Upper lobe of right lung (tissue), 1 donor: Measurements from ENCODE around the gene ZNF92. TPM values are rescaled to one million over a fixed set of nuclear protein-coding genes. Genes with fewer than 3 reads are reported as not detected.
"Not testable (repeated sequence)": the region's sequence is repeated elsewhere in the genome, so short reads cannot be mapped to it uniquely, and the experiment has no call there.

Experiments
- ATAC-seq: fragments of 200-7000 bp; cut with Tn5 transposase; one replicate; pipeline ENCODE4 v1.9.1; 2020; ENCODE audit warnings: mild to moderate bottlenecking, moderate library complexity
- DNase-seq: peaks from one replicate; pipeline ENCODE4 v3.0.0-alpha.2; 2020
- H3K27ac ChIP-seq: fragments of 200-600 bp; one replicate; pipeline ENCODE4 v1.8.0; 2022
- H3K27me3 ChIP-seq: fragments of 200-600 bp; one replicate; pipeline ENCODE4 v1.8.0; 2022; ENCODE audit warnings: mild to moderate bottlenecking
- H3K36me3 ChIP-seq: fragments of 200-600 bp; one replicate; pipeline ENCODE4 v1.8.0; 2022
- H3K4me1 ChIP-seq: fragments of 200-600 bp; one replicate; pipeline ENCODE4 v1.8.0; 2022
- H3K4me3 ChIP-seq: fragments of 200-600 bp; one replicate; pipeline ENCODE4 v1.8.0; 2022; ENCODE audit warnings: mild to moderate bottlenecking
- H3K9me3 ChIP-seq: fragments of 200-600 bp; one replicate; pipeline ENCODE4 v1.8.0; 2022
- CTCF ChIP-seq: fragments of 200-600 bp; IDR thresholded peaks from one replicate; pipeline ENCODE4 v1.8.0; 2022; ENCODE audit warnings: antibody characterized with exemption
- intact Hi-C: fragments of 100-400 bp; cut with DNase I; formaldehyde crosslinking; loops from one replicate; pipeline ENCODE4 v1.11.0; 2022
- total RNA-seq: library from RNA; stranded (reverse); fragmentation: NEBNext Ultra II Directional; extraction: Animal tissue kit (Norgen Biotek cat#: 25700); gene quantifications from one replicate; pipeline ENCODE4 v1.2.1, GENCODE V29; 2021
- donor health status: DM: no; HTN: yes; CAD: no; lungs with severe emphysema.

ZNF92 gene
- total RNA-seq, 1 donor from 2014 or later, result 7.6 TPM

- H3K9me3 ChIP-seq, result no peaks in the 10 kb centered on the region
- intact Hi-C loops, result no loop called here
- no peak for DNase-seq
- no peak for ATAC-seq
- H3K4me3 ChIP-seq, result no peak overlapping the region
- H3K4me1 ChIP-seq, result no peaks in the 10 kb centered on the region
- H3K27me3 ChIP-seq, result no peaks in the 10 kb centered on the region
- TF ChIP-seq CTCF, result no peak
- H3K27ac ChIP-seq, result no peak overlapping the region
- no peaks in the 10 kb centered on the region for H3K36me3 ChIP-seq
Measured at GRCh38 chr7:65444899-65445823, 71.5 kb downstream of the ZNF92 start.

GRCh38 chr7:65447041-65447440 is 73.4 kb downstream of the ZNF92 start:
- H3K27me3 ChIP-seq, H3K9me3 ChIP-seq, H3K4me1 ChIP-seq, H3K27ac ChIP-seq, intact Hi-C loops, H3K4me3 ChIP-seq, DNase-seq, ATAC-seq, H3K36me3 ChIP-seq: not testable (repeated sequence)

- no peaks in the 10 kb centered on the region for H3K4me1 ChIP-seq
- no peak overlapping the region for H3K27ac ChIP-seq
- H3K27me3 ChIP-seq, result no peaks in the 10 kb centered on the region
- TF ChIP-seq CTCF, result no peak
- H3K4me3 ChIP-seq, result no peak overlapping the region
- intact Hi-C loops, result no loop called here
- no peaks in the 10 kb centered on the region for H3K9me3 ChIP-seq
- peak; percentile 30 for ATAC-seq
- no peak for DNase-seq
- H3K36me3 ChIP-seq, result no peaks in the 10 kb centered on the region
Measured at GRCh38 chr7:65448816-65449504, 75.3 kb downstream of the ZNF92 start.

DNA sequence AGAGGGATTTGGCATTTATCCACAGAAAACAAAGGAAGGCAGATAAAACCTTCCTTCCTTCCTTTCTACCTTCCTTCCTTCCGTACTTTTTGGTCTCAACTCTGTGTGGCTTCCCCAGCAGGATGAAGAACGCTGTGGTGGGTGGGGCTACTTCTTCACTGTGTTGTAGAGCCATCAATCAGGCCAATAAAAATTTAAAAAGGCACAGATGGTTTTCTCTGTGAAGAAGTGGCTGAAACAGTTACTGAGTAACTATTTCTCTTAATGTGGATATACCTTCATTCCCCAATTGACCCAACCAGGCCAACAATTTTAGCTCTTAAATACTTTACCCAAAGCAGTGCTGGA is 75.8 kb downstream of the ZNF92 start:
- no peak for TF ChIP-seq CTCF
- Histone ChIP-seq H3K36me3 (no peaks in the 10 kb centered on the region), H3K9me3 (no peaks in the 10 kb centered on the region), H3K27me3 (no peaks in the 10 kb centered on the region), H3K4me3 (no peak overlapping the region), H3K27ac (no peak overlapping the region), H3K4me1 (no peaks in the 10 kb centered on the region)
- ATAC-seq (no peak), DNase-seq (no peak)
- intact Hi-C loops, result no loop called here
